DOHH2 (cell line): Measurements from ENCODE around the gene C9orf78.

Source experiments
- CTCF ChIP-seq: fragments of 200-600 bp; sonication (generic); IDR thresholded peaks from one replicate; pipeline ENCODE4 v1.5.1; 2014; ENCODE audit warnings: antibody characterized with exemption, mild to moderate bottlenecking, low read depth, low read length; ENCODE audit not compliant: poor library complexity, severe bottlenecking
- EZH2phosphoT487 ChIP-seq: fragments of 200-600 bp; sonication (generic); IDR thresholded peaks from 2 replicates; pipeline ENCODE4 v1.6.1; 2017; ENCODE audit warnings: borderline replicate concordance, mild to moderate bottlenecking, antibody characterized with exemption, low read length, moderate library complexity, mixed read lengths

- no peak for TF ChIP-seq CTCF
- TF ChIP-seq EZH2phosphoT487 = no peak
Observed at GRCh38 chr9:129779560-129780190, 55.4 kb downstream of the C9orf78 start.
